ENCODE results near the gene ARSB.

- TF ChIP-seq CTCF (IDR thresholded peaks at IDR 0.05) = no peak
- no peak for TF ChIP-seq POLR2A (IDR thresholded peaks at IDR 0.05)
Measured at GRCh38 chr5:78747055-78747454, 238.1 kb downstream of the ARSB start.
